Right hindlimb (tissue), 1 donor: ENCODE data around the gene DLGAP1.

ENCODE experiments used
- DNase-seq: peaks from one replicate; pipeline ENCODE4 v3.0.0-alpha.2; 2018

Gene DLGAP1

DNA sequence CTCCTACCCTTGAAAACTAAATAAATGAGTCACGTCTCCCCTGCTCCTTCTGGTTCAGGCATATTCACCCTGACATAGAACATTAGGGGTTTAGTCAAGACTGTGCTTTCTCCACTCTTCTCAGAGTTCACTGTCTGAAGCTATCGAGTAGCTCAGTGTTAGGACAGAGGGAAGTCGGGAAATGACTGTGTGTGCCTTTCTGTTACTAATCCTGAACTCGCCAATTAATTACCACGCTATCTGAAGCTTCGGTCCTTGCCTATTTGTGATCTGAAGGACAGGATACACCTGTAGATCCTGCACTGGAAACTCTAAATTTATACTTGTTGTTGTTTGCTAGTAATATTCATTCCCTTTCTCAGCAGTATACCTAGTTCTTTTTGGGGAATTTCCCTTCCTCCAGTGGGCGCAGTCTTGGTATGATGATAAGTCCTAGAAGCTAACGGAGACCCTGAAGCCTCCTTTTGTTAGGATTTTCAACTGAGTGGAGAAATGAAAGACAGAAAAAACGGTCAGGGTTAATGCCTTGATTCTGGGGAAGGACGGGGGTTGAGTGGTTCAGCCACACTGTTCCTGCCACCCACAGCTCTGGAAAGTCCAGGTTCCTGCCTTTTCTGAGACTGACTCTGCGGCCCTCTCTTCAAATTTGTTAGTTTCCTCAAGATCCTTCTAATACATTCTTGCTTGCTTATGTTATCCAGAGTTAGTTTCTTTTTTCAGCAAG is 218.0 kb downstream of the DLGAP1 start:
- DNase-seq = no peak

DNA sequence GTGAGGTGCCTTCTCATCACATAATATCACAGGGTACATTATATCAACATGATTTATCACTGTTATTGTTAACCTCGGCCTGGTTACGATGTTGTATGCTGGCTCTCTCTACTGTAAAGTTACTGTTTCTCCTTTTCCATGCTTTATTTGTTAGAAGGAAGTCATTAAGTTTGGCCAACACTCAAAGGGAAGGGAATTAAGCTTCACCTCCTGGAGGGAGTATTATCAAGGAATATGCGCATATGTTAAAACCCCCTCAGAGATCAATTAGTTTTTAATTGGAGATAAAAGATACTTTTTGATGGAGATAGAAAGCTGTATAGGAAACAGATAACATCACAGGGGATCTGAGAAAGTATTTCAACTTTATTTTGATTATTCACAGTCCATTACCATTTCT is 221.6 kb downstream of the DLGAP1 start:
- DNase-seq = no peak

DNA sequence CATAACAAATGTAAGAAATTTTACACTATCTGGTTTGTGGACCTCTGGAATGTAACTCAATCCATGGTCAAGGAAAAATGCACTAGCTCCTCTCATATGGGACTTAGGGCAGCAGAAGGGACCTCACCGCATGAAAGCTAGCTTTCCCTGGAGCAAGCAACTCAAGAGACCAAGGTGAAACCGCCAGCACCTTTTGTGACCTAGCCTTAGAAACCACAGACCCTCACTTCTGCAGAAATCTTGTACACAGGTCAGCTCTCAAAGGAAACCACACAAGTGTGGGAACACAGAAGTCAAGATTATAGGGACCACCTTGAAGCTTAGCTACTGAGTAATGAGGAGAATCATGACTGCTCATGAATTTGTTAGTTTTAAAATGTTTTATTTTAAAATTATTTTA is 222.5 kb downstream of the DLGAP1 start:
- no peak for DNase-seq

DNA sequence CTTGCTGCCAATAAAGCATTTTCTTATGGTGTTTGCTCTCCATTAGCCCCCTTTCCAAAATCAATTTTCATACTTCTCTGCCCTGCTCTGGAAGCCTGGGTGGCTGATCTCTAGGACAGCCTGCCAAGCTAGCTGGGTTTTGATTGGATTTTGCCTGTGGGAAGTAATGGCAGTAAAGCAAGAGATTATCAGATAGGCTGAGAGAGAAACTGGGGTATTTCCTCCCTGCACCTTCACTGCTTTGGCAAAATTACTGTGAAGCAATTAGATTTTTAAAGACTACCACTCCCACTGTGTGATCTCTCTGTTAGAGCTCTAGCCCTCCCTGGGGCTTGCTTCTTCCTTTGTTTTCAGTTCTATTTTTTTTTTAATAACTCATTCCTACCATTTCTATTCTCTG is 223.8 kb downstream of the DLGAP1 start:
- no peak for DNase-seq

DNA sequence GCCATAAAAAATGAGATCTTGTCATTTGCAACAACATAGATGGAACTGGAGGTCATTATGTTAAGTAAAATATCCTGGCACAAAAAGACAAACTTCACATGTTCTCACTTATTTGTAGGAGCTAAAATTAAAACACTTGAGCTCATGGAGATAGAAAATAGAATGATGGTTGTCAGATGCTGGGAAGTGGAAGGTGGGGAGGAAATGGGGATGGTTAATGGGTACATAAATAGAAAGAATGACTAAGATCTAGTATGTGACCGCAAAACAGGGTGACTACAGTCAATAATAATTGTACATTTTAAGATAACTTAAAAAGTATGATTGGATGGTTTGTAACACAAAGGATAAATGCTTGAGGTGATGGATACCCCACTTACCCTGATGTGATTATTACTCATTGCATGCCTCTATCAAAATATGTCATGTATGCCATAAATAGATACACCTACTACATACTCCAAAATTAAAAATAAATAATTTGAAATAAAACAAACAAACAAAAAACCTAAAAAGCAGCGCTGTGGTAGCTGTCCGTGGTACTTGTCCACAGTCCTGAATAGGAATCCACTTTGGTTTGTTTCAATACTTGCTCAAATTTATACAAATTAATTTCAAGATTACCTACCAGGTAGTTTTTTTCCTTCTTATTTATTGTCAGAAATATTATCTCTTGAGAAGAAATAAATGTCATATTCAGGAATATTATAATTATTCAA is 224.5 kb downstream of the DLGAP1 start:
- no peak for DNase-seq

DNA sequence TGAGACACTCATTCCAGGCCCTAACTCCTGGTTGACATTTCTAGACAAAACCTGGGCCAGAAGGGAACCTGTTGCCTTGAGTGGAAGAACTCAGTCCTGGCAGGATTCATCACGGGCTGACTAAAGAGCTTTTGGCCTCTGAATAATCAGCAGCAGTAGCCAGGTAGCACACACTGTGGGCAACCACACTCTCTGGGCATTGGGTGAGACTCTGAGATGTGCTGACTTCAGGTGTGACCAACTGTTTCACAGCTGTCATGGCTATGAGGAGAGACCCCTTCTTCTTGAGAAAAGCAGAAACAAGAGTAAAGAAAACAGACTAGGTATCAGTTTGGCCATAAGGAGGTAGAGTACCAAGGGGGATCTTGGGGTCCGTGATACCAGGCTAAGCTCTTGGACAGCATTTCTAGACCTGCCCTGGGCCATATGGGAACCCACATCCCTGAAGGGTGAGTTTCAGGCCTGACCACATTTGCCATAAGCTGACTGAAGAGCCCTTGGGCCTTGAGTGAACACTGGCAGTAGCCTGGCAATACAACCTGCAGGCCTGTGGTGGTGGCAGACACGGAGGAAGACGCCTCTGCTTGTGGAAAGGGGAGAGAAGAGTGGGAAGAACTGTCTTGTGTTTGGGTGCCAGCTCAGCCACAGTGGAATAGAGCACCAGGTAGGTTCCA is 230.9 kb downstream of the DLGAP1 start:
- DNase-seq = no peak

DNA sequence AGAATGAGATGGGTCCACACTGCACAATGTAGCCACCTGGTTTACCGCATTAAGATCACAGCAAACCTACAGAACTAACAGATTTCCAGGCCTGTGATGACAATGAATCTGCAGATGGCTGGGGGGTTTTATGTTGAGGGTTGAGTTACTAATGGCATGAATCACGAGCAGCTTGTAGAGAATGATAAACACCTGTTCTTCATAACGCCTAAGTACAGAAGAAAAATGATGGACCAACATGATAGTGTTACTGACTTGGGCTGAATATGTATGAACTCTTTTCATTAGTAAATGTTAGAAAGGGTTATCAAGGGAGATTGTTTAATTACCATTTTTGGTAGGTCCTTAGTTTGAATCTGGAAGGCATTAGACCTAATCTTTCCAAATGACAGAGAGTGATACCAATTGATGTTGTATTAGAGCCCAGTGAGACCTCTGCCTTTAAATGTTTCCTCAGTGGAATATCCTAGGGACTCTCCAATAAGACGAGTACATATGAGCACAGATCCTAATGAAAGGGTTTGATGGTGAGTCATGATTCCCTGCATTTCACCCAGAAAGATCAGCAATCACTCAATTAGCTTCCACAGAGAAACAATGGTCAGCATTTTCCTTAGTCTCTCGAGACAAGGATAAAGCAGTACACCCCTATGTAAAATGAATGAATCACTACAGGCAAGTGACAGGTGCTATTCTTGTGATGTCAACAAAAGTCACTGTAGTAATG is 243.8 kb downstream of the DLGAP1 start:
- DNase-seq = no peak

DNA sequence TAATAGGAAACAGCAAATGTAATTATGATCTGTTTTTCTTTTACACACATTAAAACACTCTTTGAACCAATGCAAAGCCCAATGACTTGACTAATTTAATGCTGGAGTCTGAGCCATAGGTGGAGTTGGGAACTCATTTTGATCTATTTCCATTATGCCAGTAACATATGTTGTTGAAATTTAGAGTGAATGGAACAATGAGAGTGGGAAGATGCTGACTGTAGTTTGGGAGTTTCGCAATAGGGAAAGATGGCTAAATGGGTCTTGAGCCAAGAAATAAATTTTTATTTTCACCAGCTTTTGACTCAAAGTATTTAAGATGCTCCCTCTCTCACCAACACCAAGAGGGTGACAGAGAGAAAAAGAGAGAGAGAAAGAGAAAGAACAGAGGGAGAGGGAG is 246.7 kb downstream of the DLGAP1 start:
- no peak for DNase-seq

DNA sequence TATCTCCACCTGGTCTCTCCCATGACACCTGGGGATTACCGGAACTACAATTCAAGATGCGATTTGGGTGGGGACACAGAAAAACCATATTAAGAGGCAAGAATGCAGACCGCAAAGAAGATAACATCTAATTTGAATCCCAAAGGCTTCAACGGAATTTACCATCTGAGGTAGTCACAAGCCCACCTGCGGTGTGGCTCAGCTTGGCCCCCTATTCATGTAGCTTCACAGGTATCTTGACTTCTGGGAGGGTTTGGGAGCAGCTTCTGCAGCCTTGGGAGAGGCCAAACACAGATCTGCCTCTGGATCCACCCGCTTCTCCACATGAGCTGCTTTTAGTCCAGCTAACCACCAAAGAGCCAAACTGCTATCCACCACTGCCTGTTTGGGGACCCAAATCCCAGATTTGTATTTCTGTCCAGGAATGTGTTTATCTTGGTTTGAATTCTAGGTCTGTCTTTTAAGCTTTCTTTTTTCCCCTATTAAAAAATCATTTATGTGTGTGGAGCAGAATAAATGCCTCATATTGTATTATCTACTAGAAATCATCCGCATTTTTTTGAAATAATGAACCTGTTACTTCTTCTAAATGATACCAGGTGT is 247.6 kb downstream of the DLGAP1 start:
- no peak for DNase-seq

DNA sequence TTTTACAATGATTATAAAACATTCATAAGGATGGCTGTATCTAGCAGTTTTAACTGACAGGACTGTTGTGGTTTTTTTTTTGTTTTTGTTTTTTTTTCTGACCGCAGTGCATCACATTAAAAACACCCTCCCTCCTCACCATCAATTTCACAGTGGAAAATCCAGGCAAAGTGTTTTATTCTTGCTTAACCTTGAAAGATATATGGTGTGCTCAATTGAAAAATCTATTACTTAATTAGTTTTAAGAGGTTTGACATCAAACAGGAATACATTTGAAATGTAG is 250.7 kb downstream of the DLGAP1 start:
- DNase-seq = no peak

DNA sequence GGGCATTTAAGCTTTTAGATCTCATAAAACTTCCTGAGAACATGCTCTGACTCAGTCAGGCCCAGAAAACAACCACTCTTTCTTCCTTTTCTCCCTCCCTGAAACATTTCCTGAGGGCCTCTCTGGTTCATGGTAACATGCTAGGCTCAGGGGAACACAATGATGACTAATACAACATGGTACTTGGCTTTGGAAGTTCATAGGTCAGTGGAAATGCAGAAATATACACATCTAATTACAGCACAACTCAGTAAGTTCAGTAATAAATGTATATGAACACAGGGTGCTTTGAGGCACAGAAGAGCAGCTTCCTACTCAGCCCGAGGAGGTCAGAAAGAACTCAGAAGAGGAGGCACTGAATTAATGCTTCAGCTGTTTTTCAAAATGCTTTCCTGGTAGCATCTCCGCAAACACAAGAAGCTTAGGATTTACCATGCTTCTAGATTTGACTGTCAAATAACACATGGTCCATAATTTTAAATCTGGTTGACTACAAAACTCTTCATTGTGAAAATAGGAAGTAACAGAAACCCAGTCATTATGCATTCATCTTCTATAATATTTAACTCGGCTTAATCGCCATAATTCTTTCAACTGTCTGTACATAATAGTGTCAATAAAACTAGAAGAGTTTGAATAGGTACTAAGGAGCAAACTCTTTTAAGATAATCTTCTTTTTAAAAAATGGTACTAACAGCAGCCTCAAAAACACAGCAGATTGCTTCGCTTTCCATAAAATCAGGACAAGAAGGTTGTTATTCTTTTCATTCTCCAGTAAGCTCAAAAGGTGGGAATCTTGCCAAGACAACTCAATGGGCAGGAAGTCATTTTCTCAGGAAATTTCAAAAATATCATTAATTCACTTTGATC is 251.3 kb downstream of the DLGAP1 start:
- DNase-seq = no peak

DNA sequence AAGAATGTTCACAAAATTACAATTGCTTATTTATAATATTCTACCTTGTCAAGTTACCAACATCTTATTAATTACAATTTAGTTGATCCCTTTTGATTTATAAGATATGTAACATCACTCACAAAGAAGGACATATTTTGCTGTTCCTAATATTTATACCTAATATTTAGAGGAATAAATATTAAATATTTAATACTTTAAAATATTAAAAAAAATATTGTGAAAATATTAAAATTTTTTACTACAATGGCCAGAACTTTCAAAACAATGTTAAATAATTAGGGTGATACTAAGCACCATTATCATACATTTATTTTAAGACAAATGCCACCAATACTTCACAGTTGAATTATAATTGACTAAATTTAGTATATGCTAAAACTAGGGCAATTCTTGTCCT is 254.7 kb downstream of the DLGAP1 start:
- no peak for DNase-seq

DNA sequence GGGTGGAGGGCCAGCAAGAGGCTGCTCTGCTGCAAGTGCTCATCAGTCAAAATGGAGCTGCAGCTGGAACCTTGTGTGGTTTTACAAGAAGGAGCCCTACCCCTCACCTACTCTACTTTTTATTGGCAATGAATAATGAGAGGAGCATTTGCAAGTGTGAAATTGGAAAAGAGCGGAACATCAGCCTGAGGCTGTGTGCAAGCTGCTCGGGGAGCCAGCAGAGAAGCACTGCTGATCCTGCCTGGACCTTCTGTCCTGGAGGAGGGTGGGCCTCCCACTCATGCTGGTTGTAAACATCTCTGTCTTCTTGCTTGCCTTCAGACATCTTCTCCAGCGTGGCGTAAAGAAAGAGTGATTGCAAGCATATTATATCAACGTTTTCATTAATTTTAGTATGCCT is 256.2 kb downstream of the DLGAP1 start:
- DNase-seq = no peak

DNA sequence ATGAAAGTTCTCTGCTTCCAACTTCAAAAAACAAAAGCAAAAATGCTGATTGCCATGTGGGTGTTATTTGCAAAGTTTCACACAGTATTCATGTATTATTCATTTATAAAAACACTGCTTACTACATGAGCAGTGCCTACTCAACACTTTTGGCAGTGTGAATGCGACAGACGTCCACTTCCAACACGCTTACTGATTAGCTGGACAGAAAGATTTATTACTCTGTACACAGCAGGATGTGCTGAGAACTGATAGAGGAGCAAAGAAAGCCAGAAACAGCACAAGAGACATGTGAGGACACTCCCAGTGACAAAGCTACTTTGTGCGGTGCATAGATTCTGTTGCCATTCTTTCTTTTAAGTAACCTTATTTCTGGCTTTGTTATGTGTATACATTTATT is 258.8 kb downstream of the DLGAP1 start:
- DNase-seq = no peak

DNA sequence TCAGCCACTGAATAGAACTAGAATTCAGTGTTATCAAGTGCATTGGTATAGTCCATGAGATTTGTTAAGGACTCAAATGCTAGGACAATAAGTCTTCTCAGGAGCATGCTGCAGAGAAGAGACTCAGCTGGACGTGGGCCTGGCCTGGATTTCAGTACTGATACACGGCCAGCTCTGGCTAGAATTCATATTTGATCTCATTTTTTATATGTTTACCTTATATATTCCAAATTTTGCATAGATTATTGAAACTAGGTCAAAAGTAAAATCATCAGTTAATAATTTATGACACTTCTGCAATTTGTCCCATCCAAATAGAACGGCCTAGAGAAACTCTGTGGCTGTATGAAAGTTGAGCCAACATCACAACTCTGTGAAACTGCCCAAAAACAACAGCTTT is 262.0 kb downstream of the DLGAP1 start:
- peak; percentile 47 for DNase-seq

DNA sequence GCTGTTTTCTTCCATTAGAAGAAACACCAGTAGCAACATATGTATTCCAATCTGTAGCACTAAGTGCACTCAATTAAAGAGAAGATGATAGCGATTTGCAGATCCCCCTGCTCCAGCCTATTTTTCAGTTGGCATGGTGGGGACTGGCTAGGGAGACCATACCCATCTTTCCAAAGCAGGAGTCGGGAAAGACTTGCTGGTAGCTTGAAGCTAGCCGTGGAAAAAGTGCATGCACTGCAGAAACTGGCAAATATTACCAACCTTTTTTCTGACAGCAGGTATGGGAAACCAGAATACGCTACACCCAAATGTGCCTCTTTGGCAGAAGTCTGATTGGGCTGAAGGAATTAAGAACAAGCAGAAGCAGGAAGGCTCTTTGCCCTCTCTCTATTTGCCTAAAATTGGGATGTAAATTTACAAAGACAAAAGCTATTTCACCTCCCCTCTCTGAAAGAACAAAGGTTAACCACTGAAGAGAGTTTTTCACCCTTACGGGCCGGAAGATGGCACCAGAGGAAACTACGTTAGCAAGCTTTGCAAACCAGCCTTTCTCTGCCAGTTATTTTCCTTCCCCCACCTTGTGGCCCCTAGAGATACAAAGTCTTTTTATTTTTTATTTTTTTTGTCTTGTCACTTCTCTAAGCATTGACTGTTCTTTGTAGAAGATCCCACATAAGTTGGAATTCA is 273.1 kb downstream of the DLGAP1 start:
- no peak for DNase-seq

DNA sequence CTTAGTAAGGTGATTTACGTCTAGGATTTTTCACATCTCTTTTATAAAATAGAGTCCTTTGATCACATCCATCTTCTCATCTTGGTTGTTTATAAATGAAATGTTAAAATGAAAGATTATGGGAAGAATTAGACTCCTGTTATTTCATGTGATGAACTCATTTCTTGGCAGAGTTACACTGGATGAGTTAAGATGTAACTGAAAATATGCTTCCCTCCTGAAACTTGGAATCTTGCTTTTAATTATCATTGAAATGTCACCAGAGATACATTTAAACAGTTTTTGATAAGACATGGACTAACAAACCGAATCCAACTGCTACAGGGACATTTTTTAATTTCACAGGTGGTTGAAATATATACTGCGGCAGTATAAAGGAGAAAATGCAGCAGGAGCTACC is 274.0 kb downstream of the DLGAP1 start:
- no peak for DNase-seq

DNA sequence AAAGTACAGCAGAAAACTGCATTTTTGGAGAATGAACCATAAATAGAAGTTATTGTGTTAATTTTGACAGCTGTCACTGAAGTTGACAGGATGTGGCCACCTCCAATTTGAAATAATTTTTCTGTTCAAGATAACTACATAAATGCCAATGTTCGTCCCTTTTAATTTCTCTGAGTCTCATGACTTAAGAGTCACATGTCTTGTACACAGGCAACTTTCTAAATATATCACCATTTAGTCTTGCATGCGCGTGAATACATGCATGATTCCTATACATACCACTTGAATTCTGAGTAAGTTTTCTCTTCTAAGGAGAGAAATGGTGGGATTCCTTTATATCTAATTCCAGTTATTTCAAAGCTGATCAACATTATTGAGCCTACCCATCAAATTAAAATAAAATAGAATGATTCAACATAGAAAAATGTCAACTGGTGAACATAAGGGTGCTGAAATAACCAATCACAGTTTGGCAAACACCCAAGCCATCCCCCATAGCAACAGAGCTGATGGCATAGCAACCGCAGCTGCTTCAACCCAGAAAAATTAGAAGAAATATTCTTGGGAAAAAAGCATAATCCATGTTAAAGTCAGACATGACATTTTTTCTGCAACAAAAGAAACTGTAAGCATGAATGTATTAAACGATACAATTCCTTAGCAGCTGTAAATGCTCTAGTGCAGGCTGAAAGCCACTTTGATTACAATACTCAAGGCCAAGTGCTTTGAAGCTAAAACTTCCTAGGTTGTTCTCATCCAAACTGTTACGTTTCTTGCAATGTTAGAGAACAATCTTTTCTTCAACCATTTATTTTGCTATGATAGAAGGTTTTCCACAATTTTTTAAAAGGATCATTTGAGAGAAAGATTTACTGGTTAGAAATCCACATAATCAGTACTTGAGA is 282.7 kb downstream of the DLGAP1 start:
- no peak for DNase-seq

DNA sequence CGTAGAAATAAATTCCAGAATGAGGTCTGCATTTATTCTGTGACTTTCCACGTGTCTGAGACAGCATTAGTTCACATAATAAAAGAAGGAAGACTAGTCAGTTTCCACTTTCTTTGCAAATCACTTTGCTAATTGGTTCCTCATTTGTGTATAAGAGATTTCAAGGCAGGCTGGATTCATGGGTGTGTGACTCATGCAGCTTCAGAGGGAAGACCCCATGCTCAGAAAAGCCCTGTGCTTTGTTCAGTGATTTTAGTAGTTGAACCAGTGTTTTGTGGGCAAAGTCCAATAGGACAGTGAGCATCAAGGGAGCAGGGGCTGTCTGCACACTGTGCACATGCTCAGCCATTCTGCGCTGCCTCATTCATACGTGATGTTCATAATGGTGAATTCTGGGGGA is 297.8 kb downstream of the DLGAP1 start:
- no peak for DNase-seq

DNA sequence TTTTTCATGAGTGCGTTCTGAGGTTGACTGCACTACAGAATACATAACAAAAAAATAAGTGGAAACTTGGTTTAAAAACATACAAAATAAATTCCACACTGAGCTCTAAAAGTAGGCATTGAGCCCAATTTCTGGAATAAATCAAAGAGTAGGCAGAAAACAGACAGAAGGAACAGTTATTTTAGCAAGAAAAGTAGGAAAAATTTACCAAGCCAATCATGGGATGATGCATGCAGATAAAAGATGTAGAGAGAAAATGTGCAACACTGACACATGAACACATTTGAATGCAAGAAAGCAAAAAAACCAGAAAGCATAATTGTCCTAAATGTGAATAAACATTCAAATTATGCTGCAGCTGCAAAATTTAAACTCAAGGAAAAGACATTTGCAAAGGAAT is 308.3 kb downstream of the DLGAP1 start:
- DNase-seq = no peak

DNA sequence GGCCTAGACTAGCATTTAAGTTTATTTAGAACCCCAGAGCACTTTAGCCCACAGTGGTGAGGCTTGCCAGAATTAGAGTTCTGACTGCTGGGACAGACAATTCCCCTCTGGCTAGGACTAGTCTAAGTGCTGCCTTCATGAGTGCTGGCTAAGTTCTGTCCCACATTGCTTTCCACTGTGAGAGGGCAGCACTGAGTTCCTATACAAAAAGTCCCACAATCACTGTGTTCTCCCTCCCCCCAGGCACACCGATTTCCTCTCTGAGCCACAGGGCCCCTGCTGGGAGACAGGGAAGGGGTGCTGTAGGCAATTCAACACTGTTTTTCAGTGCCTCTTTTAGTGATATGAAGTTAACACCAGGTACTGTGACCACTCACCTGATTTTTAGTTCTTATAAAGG is 310.9 kb downstream of the DLGAP1 start:
- DNase-seq = no peak
